HepG2 (cell line): Measurements from ENCODE around the gene CCL3. TPM values are rescaled to one million over a fixed set of nuclear protein-coding genes. Genes with fewer than 3 reads are reported as not detected.

Source experiments
- ATAC-seq: fragments of 200-7000 bp; cut with Tn5 transposase; 3 replicates; pipeline ENCODE4 v1.9.1; 2020; ENCODE audit warnings: mild to moderate bottlenecking, moderate library complexity
- BruUV-seq: library from RNA; stranded (reverse); fragments of 400-500 nt; replicated peaks from 2 replicates; lab custom pipeline; 2021; lab: Mats Ljungman, UMichigan
- CTCF ChIA-PET: fragments of 300-600 bp; formaldehyde crosslinking; extraction: SDS; loops from one replicate; lab custom pipeline; 2021; ENCODE audit warnings: low total read pairs, inconsistent platforms, low intra/inter-chr PET ratio; lab: Yijun Ruan, JAX
- POLR2A ChIA-PET: fragments of 350-600 bp; sonication (Branson Sonifier 250); formaldehyde crosslinking; loops from one replicate; lab custom pipeline; 2020; ENCODE audit warnings: antibody characterized with exemption, inconsistent platforms; lab: Yijun Ruan, JAX
- DNase-seq: peaks from one replicate; pipeline ENCODE4 v3.0.0-alpha.2; 2015; ENCODE audit warnings: low spot score
- FAIRE-seq: peaks from 3 replicates; lab custom pipeline; 2011; peaks lifted over from hg19 to GRCh38; lab: Jason Lieb, UNC
- H2AFZ ChIP-seq: one replicate; pipeline ENCODE4 v1.6.1; 2011; ENCODE audit warnings: low read length, inconsistent platforms
- H3K27ac ChIP-seq: fragments of 300-600 bp; 3 replicates; pipeline ENCODE4 v1.8.0; 2011; ENCODE audit warnings: mixed run types, mild to moderate bottlenecking, mixed read lengths, low read length, inconsistent platforms; ENCODE audit not compliant: insufficient read depth; ENCODE audit errors: extremely low read length
- H3K27me3 ChIP-seq, 2 experiments: fragments of 200-600 bp in 1 of 2; 2 replicates in 1 of 2; 3 replicates in 1 of 2; pipeline versions ENCODE4 v1.6.0 to v1.8.0; 2011; ENCODE audit warnings: low read length in 2 of 2, mild to moderate bottlenecking in 2 of 2, moderate library complexity in 2 of 2, inconsistent platforms in 1 of 2; ENCODE audit not compliant: insufficient read depth in 2 of 2, control insufficient read depth in 1 of 2
- H3K36me3 ChIP-seq, 2 experiments: fragments of 200-600 bp in 1 of 2; replicated peaks in 1 of 2; 2 replicates in 1 of 2; 3 replicates in 1 of 2; pipeline versions ENCODE4 v1.5.1 to v1.8.0; 2011; ENCODE audit warnings: low read length in 2 of 2, inconsistent platforms in 1 of 2; ENCODE audit not compliant: insufficient read depth in 2 of 2, control insufficient read depth in 1 of 2
- H3K4me1 ChIP-seq: 2 replicates; pipeline ENCODE4 v1.5.1; 2012; ENCODE audit warnings: low read length, inconsistent platforms; ENCODE audit not compliant: insufficient read depth
- H3K4me2 ChIP-seq: 2 replicates; pipeline ENCODE4 v1.6.0; 2011; ENCODE audit warnings: low read depth, low read length, inconsistent platforms
- H3K4me3 ChIP-seq, 3 experiments: fragments of 200-600 bp in 1 of 3; sonication (generic), shearing (Covaris generic) in 1 of 3; replicated peaks in 1 of 3; 2 replicates each; pipeline ENCODE4 v1.5.1; 2011 to 2016; ENCODE audit warnings: low read length in 3 of 3, inconsistent platforms in 2 of 3, low read depth in 2 of 3, mild to moderate bottlenecking in 2 of 3, control low read depth in 1 of 3, mixed read lengths in 1 of 3; ENCODE audit not compliant: insufficient read depth in 1 of 3
- H3K79me2 ChIP-seq: one replicate; pipeline ENCODE4 v1.6.1; 2011; ENCODE audit warnings: low read length, inconsistent platforms; ENCODE audit not compliant: insufficient read depth
- H3K9ac ChIP-seq: 2 replicates; pipeline ENCODE4 v1.6.0; 2011; ENCODE audit warnings: mild to moderate bottlenecking, low read depth, low read length, inconsistent platforms; ENCODE audit not compliant: insufficient read depth
- H3K9me3 ChIP-seq: 2 replicates; pipeline ENCODE4 v1.5.1; 2012; ENCODE audit warnings: mild to moderate bottlenecking, low read length
- H4K20me1 ChIP-seq: 2 replicates; pipeline ENCODE4 v1.6.0; 2011; ENCODE audit warnings: inconsistent platforms, mild to moderate bottlenecking, low read length, moderate library complexity; ENCODE audit not compliant: insufficient read depth
- HOXA7 ChIP-seq: sonication (generic); formaldehyde crosslinking; IDR thresholded peaks from 2 replicates; pipeline ENCODE4 v1.8.1; 2022; ENCODE audit warnings: mild to moderate bottlenecking, missing genetic modification reagents, moderate library complexity
- KDM3A ChIP-seq: IDR thresholded peaks from 2 replicates; pipeline ENCODE4 v1.6.1; 2018; ENCODE audit warnings: low read depth, missing compliant biosample characterization
- MATR3 ChIP-seq: sonication (generic); formaldehyde crosslinking; IDR thresholded peaks from 2 replicates; pipeline ENCODE4 v1.4.0; 2020; ENCODE audit warnings: missing genetic modification reagents
- PHF20 ChIP-seq: sonication (generic); formaldehyde crosslinking; IDR thresholded peaks from 2 replicates; pipeline ENCODE4 v1.5.0; 2020; ENCODE audit warnings: mild to moderate bottlenecking, missing genetic modification reagents
- RFX5 ChIP-seq: IDR thresholded peaks from 2 replicates; pipeline ENCODE4 v1.6.1; 2011; ENCODE audit warnings: low read depth, low read length, improper control_type of control experiment
- TGIF2 ChIP-seq: IDR thresholded peaks from 2 replicates; pipeline ENCODE4 v1.6.1; 2016; ENCODE audit warnings: control low read depth, missing compliant biosample characterization
- ZFAT ChIP-seq: sonication (generic); formaldehyde crosslinking; conservative IDR thresholded peaks from 2 replicates; pipeline ENCODE4 v1.8.1; 2023; ENCODE audit warnings: missing genetic modification reagents, inconsistent platforms
- ZMYM4 ChIP-seq: sonication (generic); formaldehyde crosslinking; IDR thresholded peaks from 2 replicates; pipeline ENCODE4 v1.8.1; 2023; ENCODE audit warnings: mild to moderate bottlenecking, missing genetic modification reagents
- ZNF160 ChIP-seq: sonication (generic); formaldehyde crosslinking; IDR thresholded peaks from 2 replicates; pipeline ENCODE4 v1.8.0; 2022; ENCODE audit warnings: mild to moderate bottlenecking, inconsistent platforms, missing genetic modification reagents
- ZNF564 ChIP-seq: sonication (generic); formaldehyde crosslinking; IDR thresholded peaks from 2 replicates; pipeline ENCODE4 v1.8.1; 2023; ENCODE audit warnings: mild to moderate bottlenecking, missing genetic modification reagents
- WGBS: methylation state at CpG from one replicate; pipeline ENCODE4 v1.1.6; 2017; ENCODE audit warnings: low lambda C conversion rate; 5-methylcytosine and 5-hydroxymethylcytosine counted together
- in situ Hi-C: cut with HindIII; loops from 2 replicates; pipeline ENCODE4 v1.10.0; 2017; ENCODE audit warnings: low pct_unique_long_range_greater_than_20kb; ENCODE audit not compliant: extremely low pct_ligation_motif_present
- intact Hi-C: fragments of 100-400 bp; cut with micrococcal nuclease; formaldehyde crosslinking; loops from one replicate; pipeline ENCODE4 v1.10.0; 2022; ENCODE audit not compliant: unreplicated experiment
- polyA plus RNA-seq, 8 experiments: library from polyadenylated mRNA; depleted of rRNA in 3 of 8; stranded (reverse) in 7 of 8; unstranded in 1 of 8; fragments of >200 nt; fragmentation: Illumina TruSeq in 4 of 8; extraction: Trizol in 4 of 8; gene quantifications; 2 replicates each; pipeline versions ENCODE4 v1.2.1 to v1.2.3, GENCODE V29; 2011 to 2016; ENCODE audit warnings: low read depth in 4 of 8, missing spikeins in 1 of 8, mixed read lengths in 1 of 8; ENCODE audit not compliant: insufficient read depth in 1 of 8
- total RNA-seq, 5 experiments: library from RNA; depleted of rRNA; stranded (reverse); fragments of >200 nt; fragmentation: Illumina TruSeq; extraction: Trizol; gene quantifications; 2 replicates each; pipeline ENCODE4 v1.2.3, GENCODE V29; 2016; ENCODE audit warnings: low read depth in 1 of 5
- TF ChIP-seq, protein P1 (sequence below): sonication (generic); formaldehyde crosslinking; IDR thresholded peaks from 2 replicates; pipeline ENCODE4 v1.5.0; 2020; ENCODE audit warnings: missing genetic modification reagents, mild to moderate bottlenecking, borderline replicate concordance
- TF ChIP-seq, protein P2 (sequence below): sonication (generic); formaldehyde crosslinking; IDR thresholded peaks from 2 replicates; pipeline ENCODE4 v1.8.1; 2023; ENCODE audit warnings: mild to moderate bottlenecking, missing genetic modification reagents
- TF ChIP-seq, protein P3 (sequence below): sonication (generic); formaldehyde crosslinking; IDR thresholded peaks from 2 replicates; pipeline ENCODE4 v1.5.0; 2020; ENCODE audit warnings: missing genetic modification reagents
- TF ChIP-seq, protein P4 (sequence below): sonication (generic); formaldehyde crosslinking; IDR thresholded peaks from 2 replicates; pipeline ENCODE4 v1.5.1; 2020; ENCODE audit warnings: mild to moderate bottlenecking, missing genetic modification reagents, moderate library complexity
- TF ChIP-seq, protein P5 (sequence below): sonication (generic); formaldehyde crosslinking; IDR thresholded peaks from 2 replicates; pipeline ENCODE4 v1.4.0; 2020; ENCODE audit warnings: missing genetic modification reagents, mild to moderate bottlenecking, borderline replicate concordance

Gene CCL3
- total and polyA plus RNA-seq, 2 of the 13 experiments (the other 11 are each of a cell fraction or from before 2014, with no cell fraction given): not detected

DNA sequence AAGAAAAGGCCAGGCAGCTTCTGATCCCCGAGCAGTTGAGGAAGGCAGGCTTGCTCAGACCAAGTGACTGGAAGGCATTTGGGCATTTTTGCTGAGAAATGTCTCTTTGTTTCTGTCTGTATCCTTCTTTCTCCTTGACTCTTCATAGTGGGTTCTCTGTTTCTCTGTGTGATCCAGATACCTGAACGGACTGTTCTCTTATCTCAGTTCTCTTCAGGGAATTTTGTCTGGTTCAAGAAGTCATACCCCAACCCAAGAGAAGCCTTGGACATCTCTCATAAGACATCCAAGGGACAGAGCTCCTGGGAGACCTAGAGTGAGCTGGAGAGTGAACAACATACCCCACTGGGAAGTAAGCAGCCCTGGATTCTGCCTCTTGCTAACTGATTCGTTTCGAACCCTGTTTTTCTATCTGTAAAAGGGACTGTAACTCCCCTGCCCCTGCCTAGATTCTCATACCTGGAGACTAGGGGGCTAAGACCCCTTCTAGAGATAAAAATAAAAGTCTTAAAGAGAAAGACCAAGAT is 541 bp downstream of the CCL3 start:
- Histone ChIP-seq H3K4me2 (no peak overlapping the region), H3K36me3 (no peaks in the 10 kb centered on the region), H3K27me3 (no peaks in the 10 kb centered on the region), H3K9ac (no peak overlapping the region), H3K4me1 (no peaks in the 10 kb centered on the region), H3K27ac (no peak overlapping the region), H3K79me2 (no peaks in the 10 kb centered on the region), H2AFZ (no peak overlapping the region), H3K4me3 (no peak overlapping the region), H4K20me1 (no peaks in the 10 kb centered on the region), H3K9me3 (no peaks in the 10 kb centered on the region)
- in situ Hi-C loops: no loop called here
- no TSS peak for BruUV-seq
- CTCF ChIA-PET: no interaction called here
- no peak for DNase-seq
- WGBS: 7% methylated on average over 4 of the region's 4 CpGs
- POLR2A ChIA-PET: no interaction called here
- ATAC-seq: no peak
- FAIRE-seq: no peak
- intact Hi-C loops: no loop called here
- no peak for TF ChIP-seq ZMYM4 (CRISPR knock-in tag)
- TF ChIP-seq ZNF160 (CRISPR knock-in tag): no peak
- no peak for TF ChIP-seq ZFAT (CRISPR knock-in tag)
- TF ChIP-seq HOXA7 (CRISPR knock-in tag): no peak
- no peak for TF ChIP-seq PHF20 (CRISPR knock-in tag)
- no peak for TF ChIP-seq TGIF2 (CRISPR knock-in tag)
- TF ChIP-seq, protein P1, sequence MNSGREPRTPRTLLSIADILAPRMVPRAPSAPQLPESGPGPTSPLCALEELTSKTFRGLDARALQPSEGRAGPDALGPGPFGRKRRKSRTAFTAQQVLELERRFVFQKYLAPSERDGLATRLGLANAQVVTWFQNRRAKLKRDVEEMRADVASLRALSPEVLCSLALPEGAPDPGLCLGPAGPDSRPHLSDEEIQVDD (CRISPR knock-in tag): no peak
- TF ChIP-seq KDM3A: no peak
- TF ChIP-seq, protein P2, sequence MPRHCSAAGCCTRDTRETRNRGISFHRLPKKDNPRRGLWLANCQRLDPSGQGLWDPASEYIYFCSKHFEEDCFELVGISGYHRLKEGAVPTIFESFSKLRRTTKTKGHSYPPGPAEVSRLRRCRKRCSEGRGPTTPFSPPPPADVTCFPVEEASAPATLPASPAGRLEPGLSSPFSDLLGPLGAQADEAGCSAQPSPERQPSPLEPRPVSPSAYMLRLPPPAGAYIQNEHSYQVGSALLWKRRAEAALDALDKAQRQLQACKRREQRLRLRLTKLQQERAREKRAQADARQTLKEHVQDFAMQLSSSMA (CRISPR knock-in tag): no peak
- TF ChIP-seq, protein P3, sequence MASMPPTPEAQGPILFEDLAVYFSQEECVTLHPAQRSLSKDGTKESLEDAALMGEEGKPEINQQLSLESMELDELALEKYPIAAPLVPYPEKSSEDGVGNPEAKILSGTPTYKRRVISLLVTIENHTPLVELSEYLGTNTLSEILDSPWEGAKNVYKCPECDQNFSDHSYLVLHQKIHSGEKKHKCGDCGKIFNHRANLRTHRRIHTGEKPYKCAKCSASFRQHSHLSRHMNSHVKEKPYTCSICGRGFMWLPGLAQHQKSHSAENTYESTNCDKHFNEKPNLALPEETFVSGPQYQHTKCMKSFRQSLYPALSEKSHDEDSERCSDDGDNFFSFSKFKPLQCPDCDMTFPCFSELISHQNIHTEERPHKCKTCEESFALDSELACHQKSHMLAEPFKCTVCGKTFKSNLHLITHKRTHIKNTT (CRISPR knock-in tag): no peak
- TF ChIP-seq RFX5: no peak
- TF ChIP-seq ZNF564 (CRISPR knock-in tag): no peak
- TF ChIP-seq MATR3 (CRISPR knock-in tag): no peak
- TF ChIP-seq, protein P4, sequence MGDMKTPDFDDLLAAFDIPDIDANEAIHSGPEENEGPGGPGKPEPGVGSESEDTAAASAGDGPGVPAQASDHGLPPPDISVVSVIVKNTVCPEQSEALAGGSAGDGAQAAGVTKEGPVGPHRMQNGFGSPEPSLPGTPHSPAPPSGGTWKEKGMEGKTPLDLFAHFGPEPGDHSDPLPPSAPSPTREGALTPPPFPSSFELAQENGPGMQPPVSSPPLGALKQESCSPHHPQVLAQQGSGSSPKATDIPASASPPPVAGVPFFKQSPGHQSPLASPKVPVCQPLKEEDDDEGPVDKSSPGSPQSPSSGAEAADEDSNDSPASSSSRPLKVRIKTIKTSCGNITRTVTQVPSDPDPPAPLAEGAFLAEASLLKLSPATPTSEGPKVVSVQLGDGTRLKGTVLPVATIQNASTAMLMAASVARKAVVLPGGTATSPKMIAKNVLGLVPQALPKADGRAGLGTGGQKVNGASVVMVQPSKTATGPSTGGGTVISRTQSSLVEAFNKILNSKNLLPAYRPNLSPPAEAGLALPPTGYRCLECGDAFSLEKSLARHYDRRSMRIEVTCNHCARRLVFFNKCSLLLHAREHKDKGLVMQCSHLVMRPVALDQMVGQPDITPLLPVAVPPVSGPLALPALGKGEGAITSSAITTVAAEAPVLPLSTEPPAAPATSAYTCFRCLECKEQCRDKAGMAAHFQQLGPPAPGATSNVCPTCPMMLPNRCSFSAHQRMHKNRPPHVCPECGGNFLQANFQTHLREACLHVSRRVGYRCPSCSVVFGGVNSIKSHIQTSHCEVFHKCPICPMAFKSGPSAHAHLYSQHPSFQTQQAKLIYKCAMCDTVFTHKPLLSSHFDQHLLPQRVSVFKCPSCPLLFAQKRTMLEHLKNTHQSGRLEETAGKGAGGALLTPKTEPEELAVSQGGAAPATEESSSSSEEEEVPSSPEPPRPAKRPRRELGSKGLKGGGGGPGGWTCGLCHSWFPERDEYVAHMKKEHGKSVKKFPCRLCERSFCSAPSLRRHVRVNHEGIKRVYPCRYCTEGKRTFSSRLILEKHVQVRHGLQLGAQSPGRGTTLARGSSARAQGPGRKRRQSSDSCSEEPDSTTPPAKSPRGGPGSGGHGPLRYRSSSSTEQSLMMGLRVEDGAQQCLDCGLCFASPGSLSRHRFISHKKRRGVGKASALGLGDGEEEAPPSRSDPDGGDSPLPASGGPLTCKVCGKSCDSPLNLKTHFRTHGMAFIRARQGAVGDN (CRISPR knock-in tag): no peak
- TF ChIP-seq, protein P5, sequence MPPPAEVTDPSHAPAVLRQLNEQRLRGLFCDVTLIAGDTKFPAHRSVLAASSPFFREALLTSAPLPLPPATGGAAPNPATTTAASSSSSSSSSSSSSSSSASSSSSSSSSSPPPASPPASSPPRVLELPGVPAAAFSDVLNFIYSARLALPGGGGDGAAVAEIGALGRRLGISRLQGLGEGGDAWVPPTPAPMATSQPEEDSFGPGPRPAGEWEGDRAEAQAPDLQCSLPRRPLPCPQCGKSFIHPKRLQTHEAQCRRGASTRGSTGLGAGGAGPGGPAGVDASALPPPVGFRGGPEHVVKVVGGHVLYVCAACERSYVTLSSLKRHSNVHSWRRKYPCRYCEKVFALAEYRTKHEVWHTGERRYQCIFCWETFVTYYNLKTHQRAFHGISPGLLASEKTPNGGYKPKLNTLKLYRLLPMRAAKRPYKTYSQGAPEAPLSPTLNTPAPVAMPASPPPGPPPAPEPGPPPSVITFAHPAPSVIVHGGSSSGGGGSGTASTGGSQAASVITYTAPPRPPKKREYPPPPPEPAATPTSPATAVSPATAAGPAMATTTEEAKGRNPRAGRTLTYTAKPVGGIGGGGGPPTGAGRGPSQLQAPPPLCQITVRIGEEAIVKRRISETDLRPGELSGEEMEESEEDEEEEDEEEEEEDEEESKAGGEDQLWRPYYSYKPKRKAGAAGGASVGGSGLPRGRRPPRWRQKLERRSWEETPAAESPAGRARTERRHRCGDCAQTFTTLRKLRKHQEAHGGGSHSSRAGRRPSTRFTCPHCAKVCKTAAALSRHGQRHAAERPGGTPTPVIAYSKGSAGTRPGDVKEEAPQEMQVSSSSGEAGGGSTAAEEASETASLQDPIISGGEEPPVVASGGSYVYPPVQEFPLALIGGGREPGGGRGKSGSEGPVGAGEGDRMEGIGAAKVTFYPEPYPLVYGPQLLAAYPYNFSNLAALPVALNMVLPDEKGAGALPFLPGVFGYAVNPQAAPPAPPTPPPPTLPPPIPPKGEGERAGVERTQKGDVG (CRISPR knock-in tag): no peak
